GM12878 (cell line): ENCODE results near the gene SMYD5. TPM values are rescaled to one million over a fixed set of nuclear protein-coding genes. Genes with fewer than 3 reads are reported as not detected.
A peak's percentile ranks its signal among the peaks of the same experiment; 100 is the strongest.

Experiments used
- MTA2 ChIP-seq: fragments of 450-650 bp; IDR thresholded peaks from 2 replicates; pipeline ENCODE4 v1.6.1; 2016; ENCODE audit warnings: low read depth, mild to moderate bottlenecking, moderate library complexity
- RAD21 ChIP-seq: IDR thresholded peaks from 2 replicates; pipeline ENCODE4 v1.6.1; 2011; ENCODE audit warnings: mild to moderate bottlenecking, low read depth, low read length, moderate library complexity; ENCODE audit not compliant: insufficient read depth
- RB1 ChIP-seq: fragments of 450-650 bp; formaldehyde crosslinking; IDR thresholded peaks from 2 replicates; pipeline ENCODE4 v1.6.1; 2017; ENCODE audit warnings: mild to moderate bottlenecking, borderline replicate concordance
- polyA plus RNA-seq, 11 experiments: library from polyadenylated mRNA; depleted of rRNA in 4 of 11; unstranded in 6 of 11; stranded (reverse) in 5 of 11; fragments of >200 nt; fragmentation: Nextera tagmentation in 4 of 11; fragmentation: Illumina TruSeq in 1 of 11; extraction: Ambion mirVana in 4 of 11; extraction: Trizol in 1 of 11; gene quantifications; 1 replicate in 1 of 11; 2 replicates in 10 of 11; pipeline versions ENCODE4 v1.2.1 to v1.2.3, GENCODE V29; 2011 to 2016; ENCODE audit warnings: inconsistent platforms in 2 of 11, missing spikeins in 2 of 11, low read depth in 1 of 11
- total RNA-seq, 4 experiments: library from RNA; depleted of rRNA in 3 of 4; stranded (reverse); fragments of >200 nt in 3 of 4; fragmentation: Illumina TruSeq in 1 of 4; extraction: Trizol in 1 of 4; gene quantifications; 2 replicates each; pipeline versions ENCODE4 v1.2.1 to v1.2.3, GENCODE V29; 2013 to 2021
- TF ChIP-seq, protein P1 (sequence below): fragments of 450-650 bp; IDR thresholded peaks from 2 replicates; pipeline ENCODE4 v1.6.1; 2017; ENCODE audit warnings: mild to moderate bottlenecking
- TF ChIP-seq, protein P2 (sequence below): IDR thresholded peaks from 2 replicates; pipeline ENCODE4 v1.6.1; 2011; ENCODE audit warnings: borderline replicate concordance, low read depth, mild to moderate bottlenecking, moderate library complexity, low read length; ENCODE audit not compliant: insufficient read depth, poor library complexity, severe bottlenecking
- TF ChIP-seq, protein P3 (sequence below): IDR thresholded peaks from 2 replicates; pipeline ENCODE4 v1.6.1; 2012; ENCODE audit warnings: improper control_type of control experiment, low read depth, low read length; ENCODE audit not compliant: insufficient replicate concordance

Gene SMYD5
- total and polyA plus RNA-seq, 10 of the 15 experiments (the other 5 are each of a cell fraction or from before 2014, with no cell fraction given), result 6.1 to 35.3 (median 26.4) TPM

DNA sequence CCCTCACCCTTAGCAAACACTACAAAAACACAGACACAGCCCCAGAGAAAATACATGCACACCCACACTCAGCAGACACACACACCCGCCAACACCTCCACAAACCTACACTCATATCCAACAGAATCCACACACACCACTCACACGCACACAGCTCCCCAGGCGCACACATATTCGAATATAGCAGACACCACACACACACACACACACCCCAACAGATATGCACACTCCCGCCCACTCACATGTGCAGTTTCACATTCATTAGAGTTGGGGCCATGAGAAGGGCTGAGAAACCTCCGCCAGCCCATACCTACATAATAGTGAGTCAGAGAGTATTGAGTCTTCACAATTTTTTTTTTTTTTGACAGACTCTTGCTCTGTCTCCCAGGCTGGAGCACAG is 41.1 kb upstream of the SMYD5 start (continued):
- TF ChIP-seq, protein P1, sequence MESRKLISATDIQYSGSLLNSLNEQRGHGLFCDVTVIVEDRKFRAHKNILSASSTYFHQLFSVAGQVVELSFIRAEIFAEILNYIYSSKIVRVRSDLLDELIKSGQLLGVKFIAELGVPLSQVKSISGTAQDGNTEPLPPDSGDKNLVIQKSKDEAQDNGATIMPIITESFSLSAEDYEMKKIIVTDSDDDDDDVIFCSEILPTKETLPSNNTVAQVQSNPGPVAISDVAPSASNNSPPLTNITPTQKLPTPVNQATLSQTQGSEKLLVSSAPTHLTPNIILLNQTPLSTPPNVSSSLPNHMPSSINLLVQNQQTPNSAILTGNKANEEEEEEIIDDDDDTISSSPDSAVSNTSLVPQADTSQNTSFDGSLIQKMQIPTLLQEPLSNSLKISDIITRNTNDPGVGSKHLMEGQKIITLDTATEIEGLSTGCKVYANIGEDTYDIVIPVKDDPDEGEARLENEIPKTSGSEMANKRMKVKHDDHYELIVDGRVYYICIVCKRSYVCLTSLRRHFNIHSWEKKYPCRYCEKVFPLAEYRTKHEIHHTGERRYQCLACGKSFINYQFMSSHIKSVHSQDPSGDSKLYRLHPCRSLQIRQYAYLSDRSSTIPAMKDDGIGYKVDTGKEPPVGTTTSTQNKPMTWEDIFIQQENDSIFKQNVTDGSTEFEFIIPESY, result peak; percentile 64; the same call in 1 of the 2 replicates
- TF ChIP-seq, protein P2, sequence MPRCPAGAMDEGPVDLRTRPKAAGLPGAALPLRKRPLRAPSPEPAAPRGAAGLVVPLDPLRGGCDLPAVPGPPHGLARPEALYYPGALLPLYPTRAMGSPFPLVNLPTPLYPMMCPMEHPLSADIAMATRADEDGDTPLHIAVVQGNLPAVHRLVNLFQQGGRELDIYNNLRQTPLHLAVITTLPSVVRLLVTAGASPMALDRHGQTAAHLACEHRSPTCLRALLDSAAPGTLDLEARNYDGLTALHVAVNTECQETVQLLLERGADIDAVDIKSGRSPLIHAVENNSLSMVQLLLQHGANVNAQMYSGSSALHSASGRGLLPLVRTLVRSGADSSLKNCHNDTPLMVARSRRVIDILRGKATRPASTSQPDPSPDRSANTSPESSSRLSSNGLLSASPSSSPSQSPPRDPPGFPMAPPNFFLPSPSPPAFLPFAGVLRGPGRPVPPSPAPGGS, result no peak
- TF ChIP-seq RAD21 (no peak), RB1 (no peak), MTA2 (peak; percentile 56; the same call in 1 of the 2 replicates)
- TF ChIP-seq, protein P3, sequence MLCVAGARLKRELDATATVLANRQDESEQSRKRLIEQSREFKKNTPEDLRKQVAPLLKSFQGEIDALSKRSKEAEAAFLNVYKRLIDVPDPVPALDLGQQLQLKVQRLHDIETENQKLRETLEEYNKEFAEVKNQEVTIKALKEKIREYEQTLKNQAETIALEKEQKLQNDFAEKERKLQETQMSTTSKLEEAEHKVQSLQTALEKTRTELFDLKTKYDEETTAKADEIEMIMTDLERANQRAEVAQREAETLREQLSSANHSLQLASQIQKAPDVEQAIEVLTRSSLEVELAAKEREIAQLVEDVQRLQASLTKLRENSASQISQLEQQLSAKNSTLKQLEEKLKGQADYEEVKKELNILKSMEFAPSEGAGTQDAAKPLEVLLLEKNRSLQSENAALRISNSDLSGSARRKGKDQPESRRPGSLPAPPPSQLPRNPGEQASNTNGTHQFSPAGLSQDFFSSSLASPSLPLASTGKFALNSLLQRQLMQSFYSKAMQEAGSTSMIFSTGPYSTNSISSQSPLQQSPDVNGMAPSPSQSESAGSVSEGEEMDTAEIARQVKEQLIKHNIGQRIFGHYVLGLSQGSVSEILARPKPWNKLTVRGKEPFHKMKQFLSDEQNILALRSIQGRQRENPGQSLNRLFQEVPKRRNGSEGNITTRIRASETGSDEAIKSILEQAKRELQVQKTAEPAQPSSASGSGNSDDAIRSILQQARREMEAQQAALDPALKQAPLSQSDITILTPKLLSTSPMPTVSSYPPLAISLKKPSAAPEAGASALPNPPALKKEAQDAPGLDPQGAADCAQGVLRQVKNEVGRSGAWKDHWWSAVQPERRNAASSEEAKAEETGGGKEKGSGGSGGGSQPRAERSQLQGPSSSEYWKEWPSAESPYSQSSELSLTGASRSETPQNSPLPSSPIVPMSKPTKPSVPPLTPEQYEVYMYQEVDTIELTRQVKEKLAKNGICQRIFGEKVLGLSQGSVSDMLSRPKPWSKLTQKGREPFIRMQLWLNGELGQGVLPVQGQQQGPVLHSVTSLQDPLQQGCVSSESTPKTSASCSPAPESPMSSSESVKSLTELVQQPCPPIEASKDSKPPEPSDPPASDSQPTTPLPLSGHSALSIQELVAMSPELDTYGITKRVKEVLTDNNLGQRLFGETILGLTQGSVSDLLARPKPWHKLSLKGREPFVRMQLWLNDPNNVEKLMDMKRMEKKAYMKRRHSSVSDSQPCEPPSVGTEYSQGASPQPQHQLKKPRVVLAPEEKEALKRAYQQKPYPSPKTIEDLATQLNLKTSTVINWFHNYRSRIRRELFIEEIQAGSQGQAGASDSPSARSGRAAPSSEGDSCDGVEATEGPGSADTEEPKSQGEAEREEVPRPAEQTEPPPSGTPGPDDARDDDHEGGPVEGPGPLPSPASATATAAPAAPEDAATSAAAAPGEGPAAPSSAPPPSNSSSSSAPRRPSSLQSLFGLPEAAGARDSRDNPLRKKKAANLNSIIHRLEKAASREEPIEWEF, result no peak
